Mucosa of descending colon (tissue), 3 donors: Measurements from ENCODE around the gene SMARCA4. TPM values are rescaled to one million over a fixed set of nuclear protein-coding genes. Genes with fewer than 3 reads are reported as not detected.

Experiments
- ATAC-seq: fragments of 200-7000 bp; cut with Tn5 transposase; one replicate; pipeline ENCODE4 v1.9.1; 2020; ENCODE audit warnings: mild to moderate bottlenecking, moderate library complexity
- DNase-seq, 3 donors: peaks; one replicate each; pipeline ENCODE4 v3.0.0-alpha.2; 2020
- H3K36me3 ChIP-seq: fragments of 200-600 bp; one replicate; pipeline ENCODE4 v1.8.0; 2021; ENCODE audit warnings: low read depth, mild to moderate bottlenecking
- H3K4me1 ChIP-seq: fragments of 200-600 bp; one replicate; pipeline ENCODE4 v1.8.0; 2021; ENCODE audit warnings: low read depth, mild to moderate bottlenecking
- H3K4me3 ChIP-seq: fragments of 200-600 bp; one replicate; pipeline ENCODE4 v1.8.0; 2021; ENCODE audit warnings: mild to moderate bottlenecking
- H3K9me3 ChIP-seq: fragments of 200-600 bp; one replicate; pipeline ENCODE4 v1.8.0; 2021; ENCODE audit warnings: mild to moderate bottlenecking
- intact Hi-C, 2 donors: fragments of 100-400 bp; cut with DNase I in 1 of 2; cut with micrococcal nuclease in 1 of 2; formaldehyde crosslinking; loops; one replicate each; pipeline versions ENCODE4 v1.11.0 to v1.11.1; 2022; cut with DNase I, micrococcal nuclease
- total RNA-seq, 3 donors: library from RNA; stranded (reverse); fragmentation: NEBNext Ultra II Directional in 2 of 3; extraction: Animal tissue kit (Norgen Biotek cat#: 25700) in 2 of 3; gene quantifications; one replicate each; pipeline versions ENCODE4 v1.2.1 to v1.2.4, GENCODE V29; 2021 to 2023
- TF ChIP-seq, protein P1 (sequence below): fragments of 200-600 bp; IDR thresholded peaks from one replicate; pipeline ENCODE4 v1.8.0; 2022; ENCODE audit warnings: antibody characterized with exemption, mild to moderate bottlenecking
- donor health status: DM: no; HTN: no; CAD: no; lungs with moderate emphysema.
- donor health status: DM: no; HTN: no; CAD: no.
- donor health status: DM: no; HTN: yes; CAD: no.

The SMARCA4 gene
- total RNA-seq, 3 donors from 2014 or later, result 81.5 to 86.5 (median 86.3) TPM

DNA sequence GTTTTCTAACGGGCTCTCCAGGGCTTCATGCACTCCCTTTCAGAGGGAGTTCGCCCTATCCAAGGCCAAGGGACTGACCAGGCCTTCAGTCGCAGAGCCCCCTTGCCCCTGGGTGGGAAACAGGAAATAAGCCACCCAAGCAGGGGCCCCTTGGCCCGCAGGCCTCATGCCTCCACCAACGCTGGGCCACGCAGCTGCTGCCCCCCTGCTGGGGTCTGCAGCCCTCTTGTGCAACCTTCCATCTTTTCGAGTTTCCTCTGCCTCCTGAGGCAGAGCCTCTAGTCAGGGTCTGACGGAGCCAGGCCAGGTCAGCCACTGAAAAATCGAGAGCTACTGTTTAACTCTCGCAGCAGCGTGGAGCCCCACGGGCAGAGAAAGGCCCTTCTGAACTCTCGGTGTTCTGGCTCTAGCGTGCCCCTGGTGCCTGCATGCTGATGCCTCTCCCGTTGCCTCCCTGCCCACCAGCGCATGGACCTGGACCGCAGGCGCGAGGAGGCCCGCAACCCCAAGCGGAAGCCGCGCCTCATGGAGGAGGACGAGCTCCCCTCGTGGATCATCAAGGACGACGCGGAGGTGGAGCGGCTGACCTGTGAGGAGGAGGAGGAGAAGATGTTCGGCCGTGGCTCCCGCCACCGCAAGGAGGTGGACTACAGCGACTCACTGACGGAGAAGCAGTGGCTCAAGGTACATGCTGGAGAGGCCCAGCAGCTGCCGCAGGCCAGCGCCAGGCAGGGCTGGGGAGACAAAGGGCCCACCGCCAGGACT lies 73.8 kb downstream of the SMARCA4 start:
- no peak for ATAC-seq
- TF ChIP-seq, protein P1, sequence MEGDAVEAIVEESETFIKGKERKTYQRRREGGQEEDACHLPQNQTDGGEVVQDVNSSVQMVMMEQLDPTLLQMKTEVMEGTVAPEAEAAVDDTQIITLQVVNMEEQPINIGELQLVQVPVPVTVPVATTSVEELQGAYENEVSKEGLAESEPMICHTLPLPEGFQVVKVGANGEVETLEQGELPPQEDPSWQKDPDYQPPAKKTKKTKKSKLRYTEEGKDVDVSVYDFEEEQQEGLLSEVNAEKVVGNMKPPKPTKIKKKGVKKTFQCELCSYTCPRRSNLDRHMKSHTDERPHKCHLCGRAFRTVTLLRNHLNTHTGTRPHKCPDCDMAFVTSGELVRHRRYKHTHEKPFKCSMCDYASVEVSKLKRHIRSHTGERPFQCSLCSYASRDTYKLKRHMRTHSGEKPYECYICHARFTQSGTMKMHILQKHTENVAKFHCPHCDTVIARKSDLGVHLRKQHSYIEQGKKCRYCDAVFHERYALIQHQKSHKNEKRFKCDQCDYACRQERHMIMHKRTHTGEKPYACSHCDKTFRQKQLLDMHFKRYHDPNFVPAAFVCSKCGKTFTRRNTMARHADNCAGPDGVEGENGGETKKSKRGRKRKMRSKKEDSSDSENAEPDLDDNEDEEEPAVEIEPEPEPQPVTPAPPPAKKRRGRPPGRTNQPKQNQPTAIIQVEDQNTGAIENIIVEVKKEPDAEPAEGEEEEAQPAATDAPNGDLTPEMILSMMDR, result no peak
- H3K36me3 ChIP-seq, result peaks cover 16% of the 10 kb centered on the region
- no peak for DNase-seq
- intact Hi-C loops, result loop anchor here (10.0 kb wide), 2 partner anchors 60 to 90 kb away; no protein-coding TSS in a partner anchor
- H3K9me3 ChIP-seq, result no peaks in the 10 kb centered on the region
- peaks cover 12% of the 10 kb centered on the region for H3K4me1 ChIP-seq
- H3K4me3 ChIP-seq, result no peak overlapping the region

DNA sequence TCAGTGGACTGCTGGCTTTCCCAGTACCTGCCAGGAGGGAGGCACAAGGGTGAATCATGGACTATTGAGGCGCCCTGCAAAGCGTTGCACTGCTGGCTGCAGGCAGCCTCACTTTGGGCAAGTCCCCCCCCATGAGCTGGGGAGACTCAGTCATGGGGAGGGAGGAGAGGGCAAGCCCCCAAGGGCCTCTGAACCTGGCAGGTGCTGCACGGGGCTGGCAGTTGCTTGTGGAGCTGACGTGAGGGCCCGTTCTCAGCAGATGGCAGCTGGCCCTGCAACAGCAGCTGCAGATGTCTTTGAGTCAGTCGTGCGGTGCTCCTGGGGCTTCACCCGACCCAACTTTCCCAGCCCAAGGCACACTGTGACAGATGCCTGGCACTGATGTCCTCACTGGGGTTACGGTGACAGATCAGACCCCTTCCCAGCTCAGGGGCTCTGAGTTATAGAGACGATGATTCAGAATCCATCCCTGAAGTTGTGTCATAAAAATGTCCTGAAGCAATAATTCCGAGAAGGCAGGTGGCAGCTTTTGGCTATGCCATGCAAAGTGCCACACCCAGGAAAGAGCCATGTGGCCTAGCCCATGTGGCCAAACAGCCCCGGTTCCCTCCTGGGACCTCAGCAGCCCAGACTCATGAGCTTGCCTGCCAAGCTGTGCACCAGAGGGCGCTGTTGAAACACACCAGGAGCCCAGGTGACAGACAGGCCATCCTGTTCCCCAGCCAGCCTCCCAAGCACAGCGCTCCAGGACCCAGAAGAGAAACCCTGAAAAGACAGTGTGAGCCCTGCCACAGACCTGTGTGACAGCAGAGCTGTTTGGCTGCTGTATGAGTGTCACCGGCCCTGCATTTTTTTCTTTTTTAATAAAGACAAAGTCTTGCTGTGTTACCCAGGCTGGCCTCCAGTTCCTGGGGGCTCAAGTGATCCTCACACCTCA lies 74.9 kb downstream of the SMARCA4 start:
- intact Hi-C loops, result loop anchor here (10.0 kb wide), 2 partner anchors 59 to 89 kb away; no protein-coding TSS in a partner anchor
- Histone ChIP-seq H3K9me3 (no peaks in the 10 kb centered on the region), H3K36me3 (peaks cover 16% of the 10 kb centered on the region), H3K4me3 (no peak overlapping the region), H3K4me1 (peaks cover 12% of the 10 kb centered on the region)
- DNase-seq (peak; percentile 94 to 98 (median 95)), ATAC-seq (peak; percentile 99)
- TF ChIP-seq, protein P1, result peak; percentile 90

DNA sequence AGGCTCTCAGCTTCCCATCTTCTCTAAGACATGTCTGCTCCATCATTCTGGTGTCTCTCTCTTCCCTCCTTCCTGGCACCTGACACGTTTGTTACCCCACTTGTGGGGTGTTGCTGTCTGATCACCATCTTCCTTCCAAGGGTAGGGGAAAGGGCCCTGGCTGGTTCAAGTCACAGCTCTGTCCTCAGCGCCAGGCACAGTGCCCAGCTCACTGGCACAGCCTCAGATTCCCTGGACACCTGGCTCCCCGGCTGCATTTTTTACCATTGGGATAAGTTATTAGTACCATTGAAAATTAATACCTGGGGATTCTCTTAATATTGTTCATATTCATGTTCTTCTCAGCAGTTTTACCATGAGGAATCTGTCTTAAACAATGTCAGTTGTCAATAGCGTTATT lies 77.7 kb downstream of the SMARCA4 start:
- no peak for DNase-seq
- H3K4me1 ChIP-seq, result peaks cover 12% of the 10 kb centered on the region
- no peaks in the 10 kb centered on the region for H3K9me3 ChIP-seq
- no peak overlapping the region for H3K4me3 ChIP-seq
- ATAC-seq, result no peak
- intact Hi-C loops, result loop anchor here (10.0 kb wide), 2 partner anchors 56 to 86 kb away; no protein-coding TSS in a partner anchor
- peaks cover 8% of the 10 kb centered on the region for H3K36me3 ChIP-seq
- TF ChIP-seq, protein P1, result no peak

DNA sequence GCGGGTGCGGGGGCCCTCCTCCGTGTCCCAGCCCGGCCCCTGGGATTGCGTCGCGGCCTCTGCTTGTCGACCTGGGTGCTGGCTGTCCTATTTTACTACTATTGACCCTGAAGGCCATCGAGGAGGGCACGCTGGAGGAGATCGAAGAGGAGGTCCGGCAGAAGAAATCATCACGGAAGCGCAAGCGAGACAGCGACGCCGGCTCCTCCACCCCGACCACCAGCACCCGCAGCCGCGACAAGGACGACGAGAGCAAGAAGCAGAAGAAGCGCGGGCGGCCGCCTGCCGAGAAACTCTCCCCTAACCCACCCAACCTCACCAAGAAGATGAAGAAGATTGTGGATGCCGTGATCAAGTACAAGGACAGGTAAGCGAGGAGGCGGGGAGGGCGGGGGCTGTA lies 80.4 kb downstream of the SMARCA4 start:
- peaks cover 1% of the 10 kb centered on the region for H3K4me1 ChIP-seq

DNA sequence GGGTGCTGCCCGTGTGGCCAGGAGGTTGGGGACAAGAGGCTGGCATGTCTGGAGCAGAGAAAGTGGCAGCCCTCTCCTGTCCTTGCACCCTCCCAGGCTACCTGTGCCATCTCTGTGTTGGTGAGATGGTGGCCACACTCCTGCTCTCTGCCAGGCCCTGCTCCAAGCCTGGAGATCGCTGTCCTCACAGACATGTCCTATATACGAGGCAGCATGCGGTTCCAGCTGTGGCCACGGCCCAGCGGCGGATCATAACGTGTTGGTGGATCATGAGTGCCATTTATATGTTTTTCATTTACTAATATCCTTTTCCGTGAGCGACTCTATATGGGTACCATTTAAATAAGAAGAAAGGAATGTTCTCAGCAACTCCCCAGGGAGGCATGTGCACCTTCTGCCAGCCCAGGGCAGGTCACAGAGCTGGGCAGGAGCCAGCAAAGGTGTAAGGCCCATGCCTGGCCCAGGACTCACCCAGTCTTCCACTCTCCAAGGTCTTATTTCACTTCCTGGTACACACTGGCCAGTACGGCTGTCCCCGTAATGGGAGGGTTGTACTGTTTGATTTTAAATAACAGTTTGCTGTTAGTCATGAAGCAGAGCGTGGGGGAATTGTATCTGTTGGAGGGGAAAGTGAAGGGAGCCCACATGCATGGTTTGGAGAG lies 81.3 kb downstream of the SMARCA4 start:
- H3K9me3 ChIP-seq, result no peaks in the 10 kb centered on the region

More for the DNA sequence above, 80.4 kb downstream of the SMARCA4 start:
- ATAC-seq, result no peak
- intact Hi-C loops, result no loop called here
- Histone ChIP-seq H3K36me3 (no peaks in the 10 kb centered on the region), H3K9me3 (no peaks in the 10 kb centered on the region), H3K4me3 (no peak overlapping the region)
- TF ChIP-seq, protein P1, result no peak
- DNase-seq, result no peak

More for the DNA sequence above, 81.3 kb downstream of the SMARCA4 start:
- DNase-seq (no peak), ATAC-seq (peak; percentile 89)
- TF ChIP-seq, protein P1, result no peak
- H3K4me1 ChIP-seq, result no peaks in the 10 kb centered on the region
- intact Hi-C loops, result no loop called here
- H3K36me3 ChIP-seq, result no peaks in the 10 kb centered on the region
- H3K4me3 ChIP-seq, result no peak overlapping the region
